LNCAP (cell line): ENCODE data around the gene KCNH2.
A peak's percentile ranks its signal among the peaks of the same experiment; 100 is the strongest.

Experiments
- CTCF ChIP-seq: fragments of 450-650 bp; IDR thresholded peaks from 2 replicates; pipeline ENCODE4 v1.5.1; 2017; ENCODE audit warnings: mild to moderate bottlenecking

KCNH2 gene

GRCh38 chr7:150988230-150989226 lies 10.4 kb upstream of the KCNH2 start:
- TF ChIP-seq CTCF, result peak; percentile 93

- TF ChIP-seq CTCF, result no peak
These were observed 8.4 kb upstream of the KCNH2 start for GRCh38 chr7:150986556-150986955.

DNA sequence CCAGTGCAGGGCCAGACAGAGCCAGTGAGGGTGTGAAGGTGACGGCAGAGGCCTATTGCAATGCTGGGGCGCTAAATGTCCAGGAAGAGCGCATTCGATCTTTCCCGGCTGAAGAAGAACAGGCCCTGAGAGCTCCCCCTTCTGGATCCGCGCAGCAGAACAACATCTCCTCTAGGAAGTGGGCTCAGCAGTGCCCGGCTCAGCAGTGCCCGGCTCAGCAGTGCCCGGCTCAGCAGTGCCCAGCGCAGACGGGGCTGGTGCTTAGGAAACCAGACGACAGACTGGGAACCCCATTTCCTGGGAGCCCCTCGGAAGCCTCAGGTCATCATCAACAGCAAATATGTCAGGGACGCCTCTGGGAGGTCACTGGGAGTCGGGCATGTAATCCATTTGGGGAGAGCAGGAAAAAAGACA lies 8.0 kb upstream of the KCNH2 start:
- TF ChIP-seq CTCF, result peak; percentile 74

DNA sequence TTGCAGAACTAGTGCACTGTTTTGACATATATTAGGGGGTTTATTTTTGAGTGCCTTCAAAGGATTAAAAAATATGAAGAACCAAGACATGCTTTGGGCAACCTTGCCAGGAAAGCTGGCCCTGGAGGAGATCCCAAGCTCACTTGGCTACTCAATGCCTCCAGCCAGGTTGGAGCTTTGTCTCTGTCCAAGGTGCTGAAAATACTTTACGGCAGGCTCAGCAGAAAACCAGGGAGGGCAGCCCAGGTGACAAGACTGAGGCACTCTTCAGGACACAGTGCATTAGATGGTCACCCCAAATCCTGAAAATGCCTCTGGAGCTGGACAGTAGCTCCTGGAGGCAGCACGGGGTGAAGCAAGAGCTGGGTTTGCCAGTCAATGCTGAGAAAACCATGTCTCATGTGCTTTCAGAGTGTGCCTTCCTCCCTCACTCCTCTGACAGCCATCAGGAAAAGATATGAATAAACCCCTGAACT lies 5.8 kb upstream of the KCNH2 start:
- TF ChIP-seq CTCF, result no peak

DNA sequence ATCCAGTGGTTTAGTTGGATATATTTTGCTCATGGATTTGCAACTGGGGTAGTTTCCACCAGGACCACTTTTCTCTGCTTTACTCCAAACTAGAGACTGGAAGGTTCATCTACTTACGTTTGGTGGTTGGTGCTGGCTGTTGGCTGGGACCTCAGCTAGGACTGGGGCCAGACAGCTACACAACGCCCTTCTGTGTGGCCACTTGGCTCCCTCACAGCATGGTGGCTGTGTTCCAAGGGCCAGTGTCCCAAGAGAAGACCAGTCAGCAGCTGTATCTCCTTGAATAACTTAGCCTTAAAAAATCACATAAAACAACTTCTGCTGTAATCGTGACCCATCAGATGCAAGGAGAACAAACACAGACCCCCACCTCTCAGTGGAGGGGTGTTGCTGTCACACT lies 4.2 kb upstream of the KCNH2 start:
- no peak for TF ChIP-seq CTCF

DNA sequence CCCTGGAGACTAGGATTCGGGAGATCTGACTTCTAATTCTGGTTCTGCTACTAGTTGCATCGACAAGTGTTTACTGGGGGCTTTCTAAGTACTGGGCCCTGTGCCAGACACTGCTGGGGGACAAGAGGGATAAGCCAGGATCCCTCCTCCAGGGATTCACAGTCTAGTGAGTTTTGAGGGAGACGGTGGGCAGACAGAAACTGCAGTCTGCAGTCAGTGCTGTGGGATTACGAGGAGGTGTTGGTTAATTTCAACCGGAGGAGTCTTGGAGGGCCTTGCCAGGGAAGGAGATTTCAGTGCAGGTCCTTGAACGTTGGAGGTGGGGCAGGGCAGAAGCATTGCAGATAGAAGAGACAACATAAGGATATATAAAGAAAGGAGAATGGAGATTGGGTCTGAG lies 3.5 kb upstream of the KCNH2 start:
- no peak for TF ChIP-seq CTCF

GRCh38 chr7:150980663-150981062 lies 2.5 kb upstream of the KCNH2 start:
- no peak for TF ChIP-seq CTCF
